KG1 (cell line): Measurements from ENCODE around the gene LSM10.

Experiments
- DNase-seq: peaks from one replicate; lab custom pipeline; 2025; lab: John Stamatoyannopoulos, UW

The LSM10 gene

DNA sequence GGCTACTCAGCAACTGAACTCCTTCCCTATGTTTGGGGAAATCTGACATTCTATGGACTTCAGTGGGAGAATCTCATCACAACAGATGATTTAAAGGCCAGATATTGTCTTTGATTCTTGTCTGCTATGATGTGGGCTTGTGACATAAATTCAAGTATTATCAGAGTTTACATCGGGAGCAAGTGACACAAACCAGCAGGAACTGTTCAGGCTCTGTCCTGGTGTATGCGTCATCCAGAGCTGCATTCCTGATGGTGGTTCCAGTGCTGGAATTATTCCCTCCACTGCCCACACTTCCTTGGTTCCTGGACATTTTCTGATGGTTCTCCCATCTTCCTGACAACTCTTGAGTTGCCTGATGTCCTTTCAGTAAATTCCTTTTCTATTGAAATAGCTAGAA is 10.8 kb upstream of the LSM10 start:
- DNase-seq: no peak

DNA sequence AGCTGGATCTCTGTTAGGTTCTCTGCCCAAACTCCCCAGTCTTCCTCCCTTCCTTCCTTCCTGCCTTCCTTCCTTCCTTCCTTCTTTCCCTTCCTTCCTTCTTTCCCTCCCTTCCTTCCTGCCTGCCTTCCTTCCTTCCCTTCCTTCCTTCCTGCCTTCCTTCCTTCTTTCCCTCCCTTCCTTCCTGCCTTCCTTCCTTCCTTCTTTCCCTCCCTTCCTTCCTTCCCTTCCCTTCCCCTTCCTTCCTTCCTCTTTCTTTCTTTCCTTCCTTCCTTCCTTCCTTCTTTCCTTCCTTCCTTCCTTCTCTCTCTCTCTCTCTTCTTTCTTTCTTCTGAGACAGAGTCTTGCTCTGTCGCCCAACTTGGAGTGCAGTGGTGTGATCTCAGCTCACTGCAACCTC is 8.7 kb upstream of the LSM10 start:
- DNase-seq: no peak

DNA sequence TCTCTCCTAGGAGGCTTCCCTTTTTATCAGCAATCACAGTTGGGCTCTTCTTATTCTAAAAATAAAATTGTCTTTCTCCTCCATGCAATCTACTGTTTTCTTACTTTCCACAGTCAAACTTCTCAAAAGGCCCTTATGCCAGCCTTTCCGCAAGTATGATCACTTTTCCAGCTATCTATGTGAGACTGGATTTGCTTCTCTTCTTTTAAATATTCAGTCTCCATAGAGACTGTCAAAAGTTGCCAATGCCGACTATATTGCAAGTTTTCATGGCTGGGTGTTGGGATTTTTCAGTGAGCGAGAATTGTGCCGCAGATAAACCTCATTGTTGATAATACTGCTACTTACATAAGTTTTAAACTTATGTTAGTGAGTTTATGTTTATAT is 4.8 kb upstream of the LSM10 start:
- no peak for DNase-seq

DNA sequence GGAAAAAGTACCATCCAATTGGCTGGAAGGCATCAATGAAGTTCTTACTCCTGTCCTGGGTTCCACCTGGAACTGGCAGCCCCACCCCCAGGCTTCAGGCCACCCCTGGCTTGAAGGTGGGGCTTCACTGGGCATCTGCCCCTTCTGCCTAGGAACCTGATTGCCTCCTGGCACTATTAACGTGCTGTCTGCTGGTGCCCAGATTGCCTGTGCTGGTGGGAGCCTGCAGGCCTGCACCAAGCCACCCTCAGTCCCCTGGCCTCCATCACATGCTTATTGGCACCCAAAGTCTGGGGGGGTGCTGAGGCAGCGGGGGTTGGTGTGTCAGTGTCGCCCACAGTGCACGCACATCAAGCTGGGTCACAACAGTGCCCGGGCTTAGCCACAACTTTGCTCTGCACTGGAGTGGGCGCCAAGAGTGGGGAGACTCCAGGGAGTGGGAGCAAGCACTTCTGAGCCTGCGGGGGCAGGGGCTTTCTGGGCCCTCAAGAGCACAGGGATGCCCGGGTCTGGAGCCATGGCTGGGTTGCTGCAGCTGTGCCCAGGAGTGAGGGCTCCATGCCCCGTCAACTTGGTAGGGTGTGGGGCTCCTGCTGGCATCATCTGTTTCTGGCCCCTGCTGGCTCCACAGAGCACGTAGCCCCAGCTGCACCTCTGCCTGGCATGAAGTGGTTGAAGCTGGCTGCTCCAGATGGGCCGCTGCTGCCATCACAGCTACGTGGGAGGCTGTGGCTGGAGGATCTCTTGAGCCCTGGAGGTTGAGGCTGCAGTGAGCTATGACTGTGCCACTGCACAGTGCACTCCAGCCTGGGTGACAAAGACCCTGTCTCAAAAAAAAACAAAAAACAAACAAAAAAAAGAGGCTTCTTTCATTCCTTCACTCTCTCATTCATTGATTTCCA is 4.1 kb upstream of the LSM10 start:
- no peak for DNase-seq

DNA sequence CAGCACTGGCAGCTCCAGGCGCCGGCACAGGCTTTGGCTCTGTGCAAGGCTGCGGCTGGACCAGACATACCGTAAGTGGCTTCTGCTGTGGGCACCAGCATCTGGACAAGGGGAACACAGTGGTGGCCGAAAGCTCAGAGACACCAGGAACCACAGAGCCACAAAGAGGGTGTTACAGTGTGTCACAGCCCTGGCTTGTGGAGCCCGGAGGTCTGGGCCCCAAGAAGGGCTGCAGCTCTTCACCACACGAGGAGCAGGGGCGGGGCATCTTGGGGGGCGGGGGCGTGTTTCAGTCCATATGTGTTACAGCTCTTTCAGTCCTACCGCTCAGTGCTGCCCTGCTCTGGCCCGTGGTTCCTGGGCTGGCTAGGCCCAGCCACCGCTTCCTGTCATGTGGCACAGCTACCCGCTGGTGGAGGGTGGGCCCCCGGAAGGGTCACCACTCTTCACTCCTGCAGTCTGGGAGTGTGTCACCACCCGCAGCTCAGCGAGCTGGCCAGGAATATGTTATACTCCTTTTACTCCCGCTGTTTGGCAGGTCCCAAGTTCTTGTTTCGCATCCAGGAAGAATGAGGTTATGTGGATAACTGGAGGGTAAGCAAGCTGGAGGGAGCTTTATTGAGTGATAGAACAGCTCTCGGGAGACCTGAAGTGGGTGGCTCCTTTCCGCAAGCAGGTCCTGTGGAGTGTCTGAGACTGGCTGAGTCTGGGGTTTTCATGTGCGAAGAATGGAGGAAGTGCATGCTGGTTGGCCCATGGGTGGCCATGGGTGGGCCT is 3.3 kb upstream of the LSM10 start:
- DNase-seq: peak; percentile 40

DNA sequence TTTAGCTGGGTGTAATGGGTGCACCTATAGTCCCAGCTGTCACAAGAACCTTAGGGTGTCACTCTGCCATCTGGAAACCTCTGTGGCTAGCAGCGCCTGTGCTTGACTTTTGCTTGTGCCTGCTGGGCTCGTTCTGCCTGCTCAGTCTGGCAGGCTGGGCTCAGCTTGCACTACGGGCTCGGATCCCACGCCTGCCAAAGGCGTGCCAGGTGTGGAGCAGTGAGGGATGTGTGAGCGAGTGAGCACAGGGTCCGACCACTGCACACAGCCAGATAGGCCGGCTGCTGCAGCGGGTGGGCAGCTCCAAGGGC is 2.8 kb upstream of the LSM10 start:
- no peak for DNase-seq

DNA sequence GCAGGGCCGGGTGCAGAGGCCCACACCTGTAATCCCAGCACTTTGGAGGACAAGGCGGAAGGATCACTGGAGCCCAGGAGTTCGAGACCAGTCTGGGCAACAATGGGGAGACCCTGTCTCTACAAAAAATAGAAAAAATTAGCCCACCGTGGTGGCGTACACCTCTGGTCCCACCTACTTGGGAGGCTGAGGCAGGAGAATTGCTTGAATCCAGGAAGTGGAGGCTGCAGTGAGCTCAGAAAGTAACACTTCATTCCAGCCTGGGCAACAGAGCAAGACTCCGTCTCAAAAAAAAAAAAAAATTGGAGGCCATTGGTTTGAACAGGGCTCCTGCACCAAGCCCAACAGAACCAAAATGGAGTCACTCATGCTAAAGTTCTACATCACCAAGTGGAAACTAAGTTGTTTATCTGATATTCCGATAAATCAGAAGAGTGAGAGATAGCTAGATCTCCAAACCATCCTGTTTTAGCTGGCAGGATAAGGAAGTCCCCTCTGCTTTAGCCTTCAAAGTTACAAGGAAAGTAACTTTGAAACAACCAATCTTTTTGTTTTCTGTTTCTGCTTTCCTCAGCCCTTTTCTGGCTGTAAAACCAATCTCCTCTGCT is 766 bp upstream of the LSM10 start:
- no peak for DNase-seq

DNA sequence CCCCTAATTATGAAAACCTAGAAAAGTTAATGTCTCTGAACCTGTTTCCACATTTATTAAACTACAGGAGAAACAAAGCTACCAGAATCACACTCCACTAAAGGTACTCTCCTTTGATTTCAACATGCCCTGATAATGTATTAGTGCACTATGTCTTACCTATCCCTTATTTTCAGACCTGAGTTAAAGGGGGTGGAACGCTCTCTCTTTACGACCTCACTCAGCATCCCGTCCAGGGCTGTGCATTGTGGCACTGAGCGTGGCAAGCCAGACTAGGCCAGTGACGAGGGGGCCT is 678 bp downstream of the LSM10 start:
- DNase-seq: no peak

DNA sequence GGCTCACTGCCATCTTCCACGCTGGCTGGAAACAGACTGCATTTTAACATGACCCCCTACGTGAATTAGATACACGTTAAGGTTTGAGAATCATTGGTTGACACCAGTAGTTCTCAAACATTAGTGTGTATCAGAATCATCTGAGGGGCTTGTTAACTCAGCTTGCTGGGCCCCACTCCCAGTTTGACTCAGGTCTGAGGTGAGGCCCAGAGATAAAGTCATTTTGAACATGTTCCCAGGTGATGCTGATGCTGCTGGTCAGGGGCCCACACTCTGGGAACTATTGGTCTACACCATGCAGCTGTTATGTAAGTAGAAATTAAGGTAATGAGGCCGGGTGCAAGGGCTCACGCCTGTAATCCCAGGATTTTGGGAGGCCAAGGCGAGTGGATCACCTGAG is 1.3 kb downstream of the LSM10 start:
- no peak for DNase-seq

DNA sequence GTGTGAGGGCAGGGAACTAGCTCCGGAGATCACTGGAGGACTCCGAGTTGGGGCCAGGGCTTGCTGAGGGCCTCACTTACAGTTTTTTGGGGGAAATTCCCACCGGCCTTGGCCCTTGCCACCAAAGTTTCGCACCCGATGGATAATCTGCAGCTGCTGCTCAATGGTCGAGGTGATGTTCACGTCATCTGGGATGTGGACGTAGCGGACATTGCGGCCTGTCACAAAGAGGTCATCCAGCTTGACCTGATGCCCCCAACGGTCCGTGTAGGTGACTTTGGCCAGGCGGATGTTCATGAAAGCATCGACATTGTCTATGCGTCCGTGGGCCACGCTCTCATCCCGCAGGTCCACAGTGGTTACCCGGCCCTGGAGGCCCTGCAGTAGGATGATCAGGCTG is 4.0 kb downstream of the LSM10 start:
- no peak for DNase-seq

DNA sequence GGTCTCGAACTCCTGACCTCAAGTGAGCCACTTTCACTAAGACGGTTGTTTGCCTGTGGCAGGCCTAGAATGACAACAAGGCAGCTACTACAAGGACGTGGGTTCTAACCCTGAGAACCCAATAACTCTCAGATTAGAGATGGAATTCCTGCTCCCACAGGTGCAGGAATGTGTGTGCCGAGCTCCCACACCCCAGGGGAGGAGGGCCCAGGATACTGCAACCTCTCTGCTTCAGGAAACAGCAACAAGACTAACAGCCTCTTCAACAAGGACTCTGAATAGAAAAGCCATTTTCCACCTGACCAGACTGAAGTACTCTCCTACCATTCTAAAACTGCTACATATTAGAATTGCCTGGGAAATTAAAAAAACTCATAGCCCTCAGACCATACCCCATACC is 4.9 kb downstream of the LSM10 start:
- no peak for DNase-seq

DNA sequence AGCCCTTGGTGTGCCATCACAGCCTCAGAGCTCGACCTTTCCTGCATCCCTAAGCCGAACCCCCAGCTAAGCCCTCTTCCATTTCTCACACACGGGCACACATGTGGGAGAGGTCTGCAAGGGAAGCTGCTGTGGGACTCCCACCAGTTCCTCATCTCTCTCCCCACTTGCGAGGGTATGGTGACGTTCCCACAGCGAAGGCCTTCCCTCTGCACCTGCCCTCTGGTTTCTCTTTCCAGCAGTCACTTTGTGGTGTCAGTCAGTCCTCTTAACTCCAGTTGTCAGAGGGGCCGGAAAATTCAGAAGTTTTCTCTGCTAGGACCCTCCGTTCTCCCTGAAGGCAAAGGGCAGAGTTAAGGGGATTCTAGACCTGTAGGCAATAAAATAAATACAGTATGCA is 6.4 kb downstream of the LSM10 start:
- DNase-seq: no peak

DNA sequence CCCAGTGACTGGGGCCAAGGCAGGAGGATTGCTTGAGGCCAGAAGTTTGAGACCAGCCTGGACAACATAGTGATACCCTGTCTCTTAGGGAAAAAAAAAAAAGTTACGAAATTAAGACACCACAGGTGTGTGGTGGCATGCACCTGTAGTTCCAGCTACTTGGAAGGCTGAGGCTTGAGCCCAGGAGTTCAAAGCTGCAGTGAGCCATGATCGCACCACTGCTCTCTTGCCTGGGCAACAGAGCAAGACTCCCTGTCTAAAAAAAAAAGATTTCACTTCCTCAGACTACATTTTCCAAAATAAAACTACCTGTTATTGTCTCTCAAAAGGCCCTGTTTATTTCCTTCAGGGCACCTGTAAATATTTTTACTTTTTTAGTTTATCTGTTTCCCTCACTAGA is 7.3 kb downstream of the LSM10 start:
- no peak for DNase-seq

DNA sequence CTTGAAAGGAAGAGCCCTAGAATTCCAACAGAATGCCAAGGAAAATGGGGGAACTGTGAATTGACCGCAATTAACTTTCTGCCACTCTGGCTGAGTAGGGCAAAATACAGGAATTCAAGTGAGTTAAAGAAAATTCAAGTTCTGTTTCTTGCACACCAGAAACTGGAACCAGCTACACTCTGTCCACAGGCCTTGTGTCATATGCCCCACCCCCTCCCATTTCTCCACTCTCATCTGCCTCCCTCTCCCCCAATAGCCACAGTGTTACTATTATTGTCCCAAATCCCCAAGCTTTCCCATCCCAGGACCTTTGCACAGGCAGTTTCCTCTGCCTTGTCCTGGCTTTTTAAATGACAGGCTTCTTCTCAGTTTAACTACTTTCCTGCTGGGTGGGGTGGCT is 7.7 kb downstream of the LSM10 start:
- DNase-seq: no peak

DNA sequence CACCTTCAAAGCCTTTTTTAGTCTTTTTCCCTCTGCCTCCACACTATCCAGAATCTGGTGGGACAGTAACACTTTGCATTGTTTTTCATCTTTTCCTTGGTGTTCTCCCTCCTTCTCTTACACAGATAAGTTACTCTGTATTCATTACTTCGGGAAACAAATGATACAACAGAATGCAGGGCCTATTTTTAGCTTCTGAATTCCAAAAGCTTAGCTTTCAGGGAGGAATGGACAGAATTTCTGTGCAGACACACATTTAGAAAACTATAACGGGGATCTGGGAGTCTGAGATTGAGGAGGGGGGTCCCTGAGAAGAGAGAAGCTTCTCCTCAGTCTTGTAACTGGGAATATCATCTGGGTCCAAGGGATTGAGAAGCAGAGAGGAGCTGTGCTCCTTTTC is 8.4 kb downstream of the LSM10 start:
- DNase-seq: no peak

DNA sequence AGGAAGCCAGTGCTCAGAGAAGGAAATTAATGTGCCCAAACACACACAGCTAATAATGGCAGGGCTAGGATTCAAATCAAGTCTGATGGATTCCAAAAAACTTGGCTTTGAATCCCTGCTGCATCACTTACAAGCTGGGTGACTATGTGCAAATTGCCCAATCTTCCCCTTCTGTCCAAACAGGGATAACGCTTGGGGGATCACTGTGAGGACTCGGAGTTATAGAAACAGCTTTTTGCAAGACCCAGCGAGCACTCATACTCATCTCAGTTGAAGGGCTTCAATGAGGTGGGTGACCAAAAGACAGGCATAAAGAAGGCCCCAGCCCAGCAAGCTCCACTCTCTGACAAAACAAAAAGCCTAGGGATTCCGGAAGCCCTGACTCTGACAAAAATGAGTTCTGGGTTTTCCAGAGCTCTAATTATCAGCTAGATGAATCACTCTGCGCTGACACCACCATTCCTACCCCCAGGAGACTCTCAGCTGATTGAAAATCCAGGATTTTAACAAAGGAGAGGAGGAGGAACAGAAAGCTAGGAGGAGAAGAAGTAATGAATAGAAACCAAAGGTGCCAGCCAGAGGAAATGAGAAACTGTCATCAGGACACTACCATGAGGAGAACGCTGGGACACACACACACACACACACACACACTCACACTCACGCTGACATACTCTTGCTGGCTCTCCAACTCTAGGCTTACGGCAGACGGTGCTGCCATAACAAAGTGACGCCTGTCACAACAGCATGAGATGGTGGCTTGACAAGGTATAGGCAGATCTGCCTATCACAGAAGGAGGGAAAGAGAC is 10.4 kb downstream of the LSM10 start:
- no peak for DNase-seq

DNA sequence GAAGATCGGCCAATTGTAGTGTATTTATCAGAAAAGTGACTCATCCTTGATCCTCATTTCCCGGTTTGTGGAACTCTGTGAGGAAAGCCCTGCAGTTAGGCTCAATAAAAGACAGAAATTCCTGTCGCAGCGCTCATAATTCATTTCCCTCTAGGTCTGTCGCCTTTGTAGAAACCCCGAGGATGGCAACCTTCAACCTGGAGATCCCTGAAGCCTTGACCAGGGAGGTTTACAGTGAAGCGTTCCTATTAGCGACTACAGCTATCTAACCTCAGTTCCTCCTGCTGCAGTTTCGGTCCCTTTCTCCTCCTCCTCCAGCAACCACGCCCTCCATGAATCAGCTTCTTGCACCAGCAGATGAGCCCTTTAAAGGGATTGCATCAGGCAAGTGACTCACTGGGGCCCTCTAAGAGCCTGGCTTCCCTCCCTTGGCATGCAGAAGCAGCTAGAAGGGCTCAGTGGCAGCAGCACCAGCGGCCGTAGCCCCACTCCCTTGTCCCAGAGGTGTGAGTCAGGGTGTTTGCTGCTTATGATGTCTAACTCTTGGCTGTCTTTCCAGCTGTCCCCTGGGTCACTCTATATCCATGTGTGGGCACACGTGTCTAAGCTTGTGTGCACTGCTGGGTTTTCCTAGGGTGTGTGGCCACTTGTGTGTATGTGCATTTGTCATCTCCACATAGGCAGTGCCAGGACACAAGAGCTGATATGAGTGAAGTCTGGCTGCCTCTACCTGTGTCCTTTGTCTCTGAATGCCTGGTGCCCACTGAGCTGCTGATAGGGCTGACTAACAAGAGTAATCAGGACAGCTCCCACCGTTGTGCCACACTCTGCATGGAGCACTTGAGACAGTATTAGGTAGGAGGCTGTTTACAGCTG is 11.2 kb downstream of the LSM10 start:
- peak; percentile 96 for DNase-seq

DNA sequence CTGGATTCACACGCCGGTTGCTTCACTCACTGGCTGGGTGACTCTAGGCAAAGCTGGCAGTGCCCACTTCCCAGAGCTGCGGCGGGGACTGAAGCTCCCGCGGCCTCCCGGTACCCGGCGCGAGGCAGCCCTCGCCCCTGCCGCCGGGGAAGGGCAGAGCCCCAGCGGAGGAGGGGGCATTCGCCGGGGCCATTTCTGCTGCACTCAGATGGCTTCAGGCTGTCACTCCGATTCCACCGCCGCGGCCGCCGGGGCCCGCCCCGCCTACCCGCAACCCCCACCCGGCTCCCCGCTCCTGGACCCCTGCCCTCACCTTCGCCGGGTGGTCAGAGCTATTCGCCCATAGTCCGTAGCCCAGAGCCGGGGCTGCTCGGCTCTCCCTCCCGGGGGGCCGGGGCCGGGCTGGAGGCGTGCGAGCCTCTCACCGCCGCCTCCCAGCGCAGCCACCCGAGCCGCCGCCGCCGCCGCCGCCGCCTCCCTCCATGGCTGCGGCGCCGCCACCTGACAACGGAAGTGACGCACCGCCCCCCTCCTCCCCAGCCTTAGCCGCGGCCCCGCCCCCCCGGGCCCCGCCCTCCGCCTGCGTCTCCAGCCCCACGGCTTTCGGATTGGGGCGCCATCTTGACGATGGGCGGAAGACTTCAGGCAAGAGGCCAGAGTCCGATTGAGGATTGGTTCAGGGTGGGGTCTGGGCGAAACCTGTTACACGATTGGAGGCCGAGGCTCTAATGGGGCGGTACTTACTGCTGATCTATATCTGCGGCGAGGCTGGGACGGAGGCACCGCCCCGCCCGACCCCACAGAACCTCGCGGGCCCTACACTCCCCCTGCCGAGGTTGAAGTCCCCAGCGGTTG is 12.1 kb downstream of the LSM10 start, which contains the start of gene STK40:
Gene STK40 (minus strand): TSS at position 515 of the 855 bp plus-strand sequence. CDS start 24,592 bp downstream, outside the sequence.
- peak; percentile 92 for DNase-seq

DNA sequence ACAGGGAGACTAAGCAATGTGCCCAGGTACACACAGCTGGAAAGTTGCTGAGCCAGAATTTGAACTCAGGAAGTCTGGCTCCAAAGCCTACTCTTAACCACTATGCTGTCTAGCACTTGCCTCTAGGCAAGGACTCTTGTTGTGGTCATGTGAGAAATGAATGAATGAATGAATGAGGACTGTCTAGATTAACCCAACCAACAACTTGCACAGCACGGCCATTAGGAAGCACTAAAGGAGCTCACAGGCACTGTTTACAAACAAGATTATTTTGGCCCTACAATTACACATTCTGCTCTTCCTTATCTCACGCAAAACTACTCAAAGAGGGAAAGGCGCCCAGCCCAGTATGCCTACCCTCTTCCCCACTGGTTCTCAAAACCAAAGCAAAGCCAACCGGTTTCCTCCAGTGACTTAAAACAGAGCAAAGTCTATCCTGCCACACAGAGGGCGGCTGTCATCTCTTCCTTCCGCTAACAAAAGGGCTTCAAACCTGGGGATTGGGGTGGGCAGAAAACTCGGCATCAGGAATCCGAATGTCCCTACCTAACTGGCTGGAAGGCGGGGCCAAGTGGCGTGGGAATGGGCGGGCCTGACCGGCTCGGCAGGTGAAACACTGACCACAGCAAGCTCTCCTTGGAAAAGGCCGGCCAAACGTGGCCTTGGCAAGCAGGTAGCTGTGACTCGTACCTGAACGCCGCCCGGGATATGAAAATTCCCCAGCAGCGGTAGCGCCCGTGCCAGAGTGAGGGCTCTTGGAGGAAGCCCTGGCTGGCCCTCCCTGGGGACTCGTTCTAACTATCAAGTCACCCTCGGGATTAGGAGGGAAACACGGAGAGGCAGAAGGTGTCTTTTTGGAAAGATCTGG is 12.9 kb downstream of the LSM10 start:
- peak; percentile 40 for DNase-seq
